T-helper 9 cell (primary cell): ENCODE data around the gene PKMYT1.

ENCODE experiments used
- DNase-seq: peaks from one replicate; pipeline ENCODE4 v3.0.0-alpha.2; 2020
- total RNA-seq, 2 donors: gene quantifications; one replicate each; lab custom pipeline; 2026; lab: John Stamatoyannopoulos, UW

The PKMYT1 gene
- 0.24 to 0.28 reads per million in 2 donors for total RNA-seq

DNA sequence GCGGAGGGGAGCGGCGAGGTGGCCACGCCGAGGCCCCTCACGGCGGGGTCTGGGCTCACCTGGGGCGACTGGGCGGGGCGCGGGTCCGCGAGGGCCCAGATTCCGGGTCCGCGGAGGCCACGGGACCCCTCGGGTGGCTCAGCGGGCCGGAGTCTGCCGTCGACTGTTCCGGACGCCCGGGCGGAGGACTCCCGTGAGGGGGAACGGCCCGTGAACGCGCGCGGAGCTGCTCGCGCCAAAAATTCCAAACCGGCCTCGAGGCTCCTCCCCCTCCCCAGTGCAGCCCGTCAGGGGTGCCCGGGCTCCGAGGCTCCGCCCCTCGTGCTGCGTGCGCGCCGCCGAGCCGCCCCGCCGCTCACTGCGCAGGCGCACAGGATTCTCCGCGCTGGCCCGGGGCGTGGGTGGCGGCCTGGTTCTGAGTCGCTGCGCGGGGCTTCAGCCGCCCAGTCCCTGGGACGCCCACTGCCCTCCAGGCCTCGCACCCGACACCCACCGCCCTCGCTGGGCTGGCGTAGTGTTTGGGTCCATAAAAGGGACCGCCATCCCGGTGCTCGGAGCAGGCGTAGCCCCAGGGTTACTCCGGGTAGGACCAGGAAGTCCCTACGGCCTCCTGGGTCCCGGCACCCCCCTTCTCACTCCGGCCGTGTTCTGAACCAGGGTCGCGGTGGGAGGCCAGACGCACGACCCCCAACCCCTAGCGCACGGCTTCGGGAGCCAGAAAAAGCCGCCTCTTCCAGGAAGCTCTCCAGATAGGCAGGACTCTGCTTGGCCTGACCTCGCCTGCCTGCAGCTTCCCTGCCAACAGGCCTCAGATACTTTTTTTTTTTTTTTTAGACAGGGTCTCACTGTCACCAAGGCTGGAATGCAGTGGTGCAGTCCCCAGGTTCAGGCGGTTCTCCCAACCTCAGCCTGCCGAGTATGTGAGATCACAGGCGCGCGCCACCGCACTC lies at the start of gene PKMYT1:
TSS of gene PKMYT1 (minus strand) at position 220 of the 950 bp plus-strand sequence. CDS start 789 bp downstream, outside the sequence.
- peak; percentile 93 for DNase-seq

DNA sequence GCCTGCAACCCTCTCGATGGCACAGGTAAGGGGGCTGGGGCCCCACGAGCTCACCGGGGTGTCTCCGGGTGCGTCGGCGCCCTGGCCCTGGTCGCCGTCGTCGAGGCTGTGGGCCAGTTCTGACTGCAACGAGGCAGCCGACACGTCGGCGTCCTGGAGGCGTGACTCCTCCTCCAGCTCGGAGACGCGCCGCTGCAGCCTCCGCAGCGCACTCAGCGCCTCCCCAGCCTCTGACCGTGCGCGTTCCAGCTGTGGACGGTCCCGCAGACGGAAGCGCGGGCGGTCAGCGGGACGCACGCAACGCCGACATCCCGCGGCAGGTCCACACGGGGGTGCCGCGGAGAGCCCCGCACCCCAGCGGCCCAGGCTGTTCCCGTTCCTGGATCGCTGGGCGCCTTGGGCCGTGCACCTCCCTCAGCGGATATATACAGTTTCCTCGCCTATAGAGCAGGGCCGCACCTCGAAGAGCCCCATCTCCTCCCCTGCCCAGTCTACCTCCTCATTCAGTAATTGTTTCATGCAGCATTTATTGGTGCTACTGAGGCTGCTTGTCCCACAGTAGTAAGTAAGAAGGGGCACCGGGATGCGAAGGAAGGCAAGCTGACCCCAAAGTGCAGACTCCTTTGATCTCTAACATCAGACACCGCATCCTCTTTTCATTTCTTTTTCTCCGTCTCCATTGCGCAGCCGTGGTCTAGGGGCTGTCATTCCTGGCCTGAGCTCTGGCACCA lies 49.4 kb upstream of the PKMYT1 start:
- DNase-seq = no peak

DNA sequence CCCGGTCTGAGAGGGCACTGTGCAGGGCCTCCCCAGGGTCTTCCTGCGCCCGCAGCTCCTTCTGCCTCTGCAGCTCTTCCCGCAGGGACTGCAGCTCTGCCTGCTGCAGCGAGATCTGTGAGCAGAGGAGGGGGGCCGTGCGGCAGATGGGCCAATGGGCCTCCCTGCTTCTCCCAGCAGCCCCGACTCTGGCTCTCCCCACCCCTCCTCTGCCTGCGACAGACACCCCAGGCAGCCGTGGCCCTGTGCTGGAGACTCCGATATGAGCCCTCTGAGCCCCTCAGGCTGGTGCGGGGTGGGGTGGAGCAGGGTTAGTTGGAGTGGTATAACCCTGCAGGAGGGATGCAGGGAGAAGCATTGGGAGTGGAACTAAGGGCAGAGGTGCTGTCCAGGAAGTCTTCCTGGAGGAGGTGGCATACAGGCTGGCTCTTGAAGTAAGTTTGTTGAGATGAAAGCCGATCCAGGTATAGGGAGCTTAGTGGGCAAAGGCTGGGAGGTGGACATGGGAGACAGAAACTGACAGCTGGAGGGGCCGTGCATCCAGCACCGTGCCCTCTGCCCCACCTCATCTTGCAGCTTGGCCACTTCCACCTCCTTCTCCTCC lies 48.6 kb upstream of the PKMYT1 start:
- no peak for DNase-seq

DNA sequence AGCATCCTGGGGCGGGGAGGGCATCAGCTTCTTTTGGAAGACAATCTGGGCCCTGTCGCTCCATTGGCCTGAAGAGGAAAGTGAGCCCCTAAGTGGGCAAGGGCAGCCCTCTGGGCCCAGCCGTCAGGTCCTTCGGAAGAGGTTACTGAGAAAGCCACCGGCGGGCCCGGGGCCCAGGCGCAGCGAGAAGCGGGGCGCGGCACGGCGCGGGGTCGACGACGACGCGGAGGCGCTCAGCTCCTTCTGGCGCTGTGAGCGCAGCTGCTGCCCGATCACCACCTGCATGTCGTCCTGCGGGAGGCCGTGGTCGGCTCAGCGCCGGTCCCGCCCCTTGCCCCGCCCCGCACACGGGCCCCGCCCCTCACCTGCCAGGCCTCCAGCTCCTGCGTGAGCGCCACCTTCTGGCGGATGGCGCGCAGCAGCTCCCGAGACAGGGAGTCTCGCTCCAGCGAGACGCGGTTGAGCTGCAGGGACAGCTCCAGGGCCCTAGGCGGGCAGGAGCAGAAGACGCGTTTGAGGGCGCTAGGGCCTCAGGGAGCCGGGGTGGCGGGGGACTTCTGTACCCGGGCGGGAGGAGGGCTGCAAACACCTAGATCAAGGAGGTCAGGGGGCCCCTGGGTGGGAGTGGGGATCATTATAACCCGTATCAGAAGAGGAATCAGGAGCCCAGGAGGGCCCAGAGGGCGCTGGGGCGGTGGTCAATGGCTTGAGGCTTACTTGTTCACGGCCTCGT lies 47.9 kb upstream of the PKMYT1 start:
- DNase-seq = peak; percentile 94

DNA sequence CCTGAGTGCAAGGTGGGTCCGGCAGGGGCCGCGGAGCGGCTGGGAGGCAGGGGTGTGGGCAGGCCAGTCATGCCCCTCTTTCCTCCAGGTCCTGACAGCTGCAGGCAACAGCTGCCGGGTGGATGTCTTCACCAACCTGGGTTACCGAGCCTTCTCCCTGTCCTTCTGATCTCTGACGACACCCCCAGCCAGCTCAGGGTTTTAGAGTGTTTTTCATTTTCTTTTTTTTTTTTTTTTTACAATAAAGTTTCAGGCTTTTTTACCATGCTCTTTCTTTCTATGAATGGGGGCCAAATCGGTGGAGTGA lies 47.2 kb upstream of the PKMYT1 start:
- no peak for DNase-seq

DNA sequence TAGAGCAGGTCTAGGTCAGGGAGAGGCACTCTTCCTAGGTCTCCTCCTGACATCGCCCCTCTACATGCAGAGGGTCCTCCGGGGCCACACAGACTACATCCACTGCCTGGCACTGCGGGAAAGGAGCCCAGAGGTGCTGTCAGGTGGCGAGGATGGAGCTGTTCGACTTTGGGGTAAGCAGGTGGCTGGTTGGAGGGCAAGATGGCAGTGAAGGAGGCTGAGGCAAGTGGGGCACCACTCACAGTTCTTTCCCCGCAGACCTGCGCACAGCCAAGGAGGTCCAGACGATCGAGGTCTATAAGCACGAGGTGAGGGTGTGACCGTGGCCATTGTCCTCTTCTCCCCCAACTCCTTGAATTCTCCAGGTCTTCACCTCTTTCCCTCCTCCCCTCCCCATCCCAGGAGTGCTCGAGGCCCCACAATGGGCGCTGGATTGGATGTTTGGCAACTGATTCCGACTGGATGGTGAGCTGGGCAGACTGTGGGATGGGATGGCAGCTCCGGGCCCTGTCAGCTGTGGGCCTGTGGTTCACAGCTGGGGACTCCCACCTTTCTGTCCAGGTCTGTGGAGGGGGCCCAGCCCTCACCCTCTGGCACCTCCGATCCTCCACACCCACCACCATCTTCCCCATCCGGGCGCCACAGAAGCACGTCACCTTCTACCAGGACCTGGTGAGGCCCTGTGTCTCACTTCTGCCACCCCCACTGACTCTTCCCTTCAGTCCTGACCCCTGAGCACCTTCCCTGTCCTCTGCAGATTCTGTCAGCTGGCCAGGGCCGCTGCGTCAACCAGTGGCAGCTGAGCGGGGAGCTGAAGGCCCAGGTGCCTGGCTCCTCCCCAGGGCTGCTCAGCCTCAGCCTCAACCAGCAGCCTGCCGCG lies 46.6 kb upstream of the PKMYT1 start:
- DNase-seq = no peak

DNA sequence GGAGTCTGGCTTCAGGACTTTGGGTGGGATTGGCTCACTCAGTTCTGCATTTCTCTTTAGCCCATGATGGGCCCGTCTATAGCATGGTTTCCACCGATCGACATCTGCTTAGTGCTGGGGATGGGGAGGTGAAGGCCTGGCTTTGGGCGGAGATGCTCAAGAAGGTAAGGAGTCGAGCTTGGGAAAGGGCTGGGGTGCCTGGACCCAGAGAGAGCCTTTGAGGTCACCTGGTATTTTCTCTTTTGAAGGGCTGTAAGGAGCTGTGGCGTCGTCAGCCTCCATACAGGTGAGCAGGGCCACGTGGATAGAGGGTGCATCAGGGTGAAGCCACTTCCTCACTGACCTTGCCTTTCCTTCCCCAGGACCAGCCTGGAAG lies 45.7 kb upstream of the PKMYT1 start:
- no peak for DNase-seq

DNA sequence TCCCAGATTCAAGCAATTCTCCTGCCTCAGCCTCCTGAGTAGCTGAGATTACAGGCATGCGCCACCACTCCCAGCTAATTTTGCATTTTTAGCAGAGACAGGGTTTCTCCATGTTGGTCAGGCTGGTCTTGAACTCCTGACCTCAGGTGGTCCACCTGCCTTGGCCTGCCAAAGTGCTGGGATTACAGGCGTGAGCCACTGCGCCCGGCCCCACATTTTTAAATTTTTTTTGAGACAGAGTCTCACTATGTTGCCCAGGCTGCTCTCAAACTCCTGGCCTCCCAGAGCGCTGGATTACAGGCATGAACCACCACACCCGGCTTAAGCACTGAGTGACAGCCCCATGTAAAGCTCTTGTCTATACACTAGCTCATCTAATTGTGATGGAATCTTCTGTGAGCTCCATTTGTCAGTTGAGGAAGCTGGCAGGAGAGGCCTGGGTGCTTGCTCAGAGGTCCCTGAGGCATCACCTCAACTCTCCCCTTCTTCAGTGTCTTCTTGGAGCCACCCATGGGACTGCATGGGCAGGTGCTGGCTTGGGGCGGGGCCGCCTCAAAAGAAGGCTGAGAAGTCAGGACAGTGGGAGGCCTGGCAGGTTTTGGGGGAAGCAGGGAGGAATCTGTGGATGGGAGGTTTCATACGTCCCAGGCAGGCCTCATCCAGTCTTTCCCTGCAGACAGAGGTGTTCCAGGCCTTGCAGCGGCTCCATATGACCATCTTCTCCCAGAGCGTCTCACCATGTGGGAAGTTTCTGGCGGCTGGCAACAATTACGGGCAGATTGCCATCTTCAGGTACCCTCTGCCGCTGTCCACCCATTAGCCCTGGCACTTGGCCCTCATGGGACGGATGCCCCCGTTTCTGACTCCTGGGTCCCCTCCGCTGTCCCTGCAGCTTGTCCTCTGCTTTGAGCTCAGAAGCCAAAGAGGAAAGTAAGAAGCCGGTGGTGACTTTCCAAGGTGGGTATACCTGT lies 45.1 kb upstream of the PKMYT1 start:
- no peak for DNase-seq

DNA sequence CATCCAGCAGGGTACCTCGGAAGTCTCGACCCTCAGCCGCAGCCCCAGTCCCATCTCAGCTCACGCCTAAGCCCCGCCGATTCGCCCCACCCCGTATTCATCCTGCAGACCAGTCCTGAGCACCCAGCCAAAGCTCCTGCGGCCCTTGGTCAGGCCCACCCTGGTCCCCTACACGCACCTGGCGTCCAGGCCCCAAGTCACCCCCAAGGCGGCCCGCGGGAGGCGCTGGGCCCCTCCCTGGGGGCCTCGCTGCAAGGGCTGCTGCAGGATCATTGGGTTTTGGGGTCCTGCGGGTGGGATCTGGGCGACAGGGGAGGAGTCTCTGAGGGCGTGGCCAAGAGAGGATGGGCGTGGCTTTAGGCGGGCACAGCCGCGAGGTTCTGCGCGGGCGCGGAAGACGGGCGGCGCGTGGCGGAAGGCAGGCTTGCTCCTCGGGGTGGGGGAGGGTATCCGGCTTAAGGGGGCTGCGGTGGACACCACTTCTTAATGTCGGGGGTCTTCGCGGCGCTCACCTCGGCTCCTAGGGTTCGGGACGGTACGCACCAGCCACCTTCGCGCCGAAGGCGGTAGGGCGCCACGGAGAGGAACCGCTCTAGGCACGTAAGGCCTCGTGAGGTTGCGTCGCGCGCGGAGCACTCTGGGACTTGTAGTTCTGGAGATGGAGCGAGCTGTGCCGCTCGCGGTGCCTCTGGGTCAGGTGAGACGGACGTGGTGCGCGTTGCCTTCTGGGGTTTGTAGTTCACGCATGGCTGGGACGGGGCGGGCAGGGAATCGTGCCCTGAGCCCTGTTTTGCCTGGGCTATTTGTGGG lies 43.6 kb upstream of the PKMYT1 start, which contains the start of the genes HCFC1R1 and THOC6:
TSS of gene HCFC1R1 (minus strand) at position 274 of the 810 bp plus-strand sequence. CDS start at position 273, 1 bp downstream.
TSS of gene THOC6 (plus strand) at position 367 of the 810 bp plus-strand sequence. CDS start at position 659, 292 bp downstream.
- DNase-seq = peak; percentile 92

DNA sequence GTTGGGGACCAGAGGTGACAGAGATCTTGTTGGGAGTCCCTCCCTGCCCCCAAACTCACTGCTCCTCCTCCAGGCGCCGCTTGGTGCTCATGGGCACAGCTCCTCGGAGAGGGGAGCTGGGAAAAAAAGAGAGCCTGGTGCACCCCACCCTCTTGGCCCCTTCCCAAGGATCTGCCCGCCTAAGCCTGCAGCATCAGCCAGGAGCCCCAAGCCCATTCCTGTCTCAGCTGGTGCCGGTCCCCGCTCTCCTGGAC lies 43.1 kb upstream of the PKMYT1 start:
- no peak for DNase-seq

DNA sequence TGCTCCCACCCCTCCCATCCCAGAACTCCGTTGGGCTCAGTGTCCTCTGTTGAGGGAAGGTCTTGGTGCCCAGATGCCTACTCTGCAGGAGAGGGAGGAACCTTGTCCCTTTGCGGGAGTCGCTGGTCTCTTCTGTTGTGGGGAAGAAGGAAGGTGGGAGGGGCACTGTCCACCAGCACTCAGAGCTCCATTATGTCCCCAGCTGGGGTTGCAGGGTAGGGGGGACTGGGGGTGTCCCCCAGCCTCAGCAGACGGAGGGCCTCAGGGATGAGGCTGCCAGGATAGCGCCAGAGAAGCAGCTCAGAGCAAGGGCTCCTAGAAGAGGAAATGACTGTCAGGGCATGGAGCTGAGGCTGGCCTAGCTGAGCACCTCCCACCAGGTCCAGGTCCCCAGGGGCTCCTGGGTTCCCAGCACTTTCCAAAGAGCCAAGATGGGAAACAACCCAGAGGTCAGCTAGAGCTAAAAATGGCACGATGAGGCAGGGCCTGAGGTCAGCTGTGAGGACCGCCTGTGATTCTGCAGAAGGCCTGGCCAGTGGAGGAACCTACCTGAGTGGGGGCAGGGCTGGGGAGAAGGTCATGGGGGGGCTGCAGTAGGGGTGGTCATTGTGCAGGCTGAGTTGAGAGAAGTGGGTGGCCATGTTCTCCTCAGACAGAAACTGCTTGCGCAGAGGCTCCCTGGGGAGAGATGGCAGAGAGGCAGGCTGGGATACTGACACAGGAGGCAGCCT lies 42.6 kb upstream of the PKMYT1 start:
- no peak for DNase-seq

DNA sequence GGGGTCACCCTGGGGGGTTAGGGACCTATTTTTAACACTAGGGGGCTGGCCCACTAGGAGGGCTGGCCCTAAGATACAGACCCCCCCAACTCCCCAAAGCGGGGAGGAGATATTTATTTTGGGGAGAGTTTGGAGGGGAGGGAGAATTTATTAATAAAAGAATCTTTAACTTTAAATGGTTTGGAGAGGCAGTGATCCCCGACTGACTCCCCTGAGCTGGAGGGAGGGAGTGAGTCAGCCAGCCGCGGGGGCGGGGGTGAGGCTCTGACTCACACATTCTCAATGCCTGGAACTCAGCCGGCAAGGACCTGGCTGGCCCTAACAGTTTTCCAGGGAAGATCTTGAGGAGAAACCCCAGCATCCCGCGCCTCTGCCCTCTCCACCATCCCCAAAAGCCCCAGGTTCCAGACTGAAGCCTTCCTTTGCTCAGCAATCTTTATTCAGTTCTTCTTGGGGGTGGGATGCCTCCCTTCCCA lies 42.0 kb upstream of the PKMYT1 start:
- DNase-seq = peak; percentile 70

DNA sequence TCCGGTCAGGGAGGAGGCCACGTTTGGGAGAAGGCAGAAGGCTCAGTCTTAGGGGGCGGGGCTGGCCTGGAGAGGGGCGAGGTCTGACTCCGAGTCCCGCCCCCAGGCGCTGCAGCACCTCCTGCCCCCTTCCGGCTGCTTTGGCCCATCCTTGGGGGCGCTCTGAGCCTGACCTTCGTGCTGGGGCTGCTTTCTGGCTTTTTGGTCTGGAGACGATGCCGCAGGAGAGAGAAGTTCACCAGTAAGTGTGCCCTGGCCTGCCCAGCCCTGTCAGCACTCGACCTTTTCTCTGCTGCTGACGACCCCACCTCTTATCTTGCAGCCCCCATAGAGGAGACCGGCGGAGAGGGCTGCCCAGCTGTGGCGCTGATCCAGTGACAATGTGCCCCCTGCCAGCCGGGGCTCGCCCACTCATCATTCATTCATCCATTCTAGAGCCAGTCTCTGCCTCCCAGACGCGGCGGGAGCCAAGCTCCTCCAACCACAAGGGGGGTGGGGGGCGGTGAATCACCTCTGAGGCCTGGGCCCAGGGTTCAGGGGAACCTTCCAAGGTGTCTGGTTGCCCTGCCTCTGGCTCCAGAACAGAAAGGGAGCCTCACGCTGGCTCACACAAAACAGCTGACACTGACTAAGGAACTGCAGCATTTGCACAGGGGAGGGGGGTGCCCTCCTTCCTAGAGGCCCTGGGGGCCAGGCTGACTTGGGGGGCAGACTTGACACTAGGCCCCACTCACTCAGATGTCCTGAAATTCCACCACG lies 41.4 kb upstream of the PKMYT1 start:
- peak; percentile 78 for DNase-seq

DNA sequence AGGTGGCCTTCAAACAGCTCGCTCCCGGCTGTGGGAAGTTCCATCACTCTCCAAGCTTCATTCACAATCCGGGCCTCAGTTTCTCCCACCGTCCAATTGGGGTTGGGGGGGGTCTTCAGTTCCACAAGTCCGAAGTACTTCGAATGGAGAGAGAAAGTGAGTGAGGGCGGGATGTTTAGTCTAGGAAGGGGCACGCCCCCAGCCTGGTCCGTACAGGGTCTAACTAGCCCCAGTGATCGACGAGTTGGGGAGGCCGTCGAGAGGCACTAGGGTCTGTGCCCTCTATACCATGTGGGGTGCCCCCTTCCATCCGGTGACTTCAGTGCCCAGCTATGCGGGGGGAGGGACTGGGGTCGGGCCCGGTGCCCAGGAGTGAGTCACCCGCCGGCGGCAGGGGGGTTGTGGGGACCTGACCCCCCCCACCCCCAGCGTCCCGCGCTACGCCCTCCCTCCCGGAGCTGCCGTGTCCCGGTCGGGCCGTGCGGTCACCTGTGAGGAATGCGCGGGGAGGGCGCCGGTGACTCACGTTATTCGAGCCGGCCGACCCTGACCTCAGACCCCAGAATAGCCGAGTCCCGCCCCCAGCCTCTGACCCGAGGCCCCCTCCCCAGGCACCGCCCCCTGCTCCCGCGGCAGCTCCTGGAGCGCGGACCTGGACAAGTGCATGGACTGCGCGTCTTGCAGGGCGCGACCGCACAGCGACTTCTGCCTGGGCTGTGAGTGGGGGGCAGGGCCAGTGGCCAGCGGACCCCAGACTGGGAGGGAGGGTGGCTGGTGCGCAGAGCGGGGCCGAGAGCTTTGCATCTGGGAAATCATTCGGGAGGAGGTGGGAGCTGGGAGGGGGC lies 40.6 kb upstream of the PKMYT1 start:
- DNase-seq = peak; percentile 77

DNA sequence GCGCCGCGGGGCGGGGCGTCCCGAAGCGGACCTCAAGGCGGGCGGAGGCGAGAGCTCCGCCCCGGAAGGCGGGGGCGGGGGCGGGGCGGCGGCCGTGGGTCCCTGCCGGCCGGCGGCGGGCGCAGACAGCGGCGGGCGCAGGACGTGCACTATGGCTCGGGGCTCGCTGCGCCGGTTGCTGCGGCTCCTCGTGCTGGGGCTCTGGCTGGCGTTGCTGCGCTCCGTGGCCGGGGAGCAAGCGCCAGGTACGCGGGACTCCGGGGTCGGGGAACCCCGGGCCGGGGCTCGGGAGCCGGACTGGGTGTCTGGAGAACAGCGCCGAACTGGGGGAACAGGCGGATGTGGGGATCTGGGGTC lies 40.0 kb upstream of the PKMYT1 start, which contains the start of gene TNFRSF12A:
TSS of gene TNFRSF12A (plus strand) at position 122 of the 357 bp plus-strand sequence. CDS start at position 152, 30 bp downstream.
- peak; percentile 54 for DNase-seq

DNA sequence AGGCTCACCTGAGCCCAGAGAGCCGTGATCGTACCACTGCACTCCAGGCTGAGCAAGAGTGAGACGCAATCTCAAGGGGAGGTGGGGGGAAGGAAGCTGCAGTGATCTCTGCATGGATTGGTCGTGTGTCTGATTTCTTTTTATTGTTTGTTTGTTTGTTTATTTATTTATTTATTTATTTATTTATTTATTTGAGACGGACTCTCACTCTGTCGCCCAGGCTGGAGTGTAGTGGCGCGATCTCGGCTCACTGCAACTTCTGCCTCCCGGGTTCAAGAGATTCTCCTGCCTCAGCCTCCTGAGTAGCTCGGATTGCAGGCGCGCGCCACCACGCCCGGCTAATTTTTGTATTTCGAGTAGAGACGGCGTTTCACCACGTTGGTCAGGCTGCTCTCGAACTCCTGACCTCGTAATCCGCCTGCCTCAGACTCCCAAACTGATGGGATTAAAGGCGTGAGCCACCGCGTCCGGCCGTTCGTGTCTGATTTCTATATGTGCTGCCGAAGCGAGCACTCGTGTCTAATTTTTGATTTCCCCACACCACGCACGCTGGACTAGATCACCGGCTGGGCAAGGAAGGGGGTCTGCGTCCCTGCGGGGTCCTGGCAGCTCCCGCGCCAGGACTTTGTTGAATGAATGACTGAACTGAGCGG lies 39.5 kb upstream of the PKMYT1 start:
- DNase-seq = no peak
